WTC11 (cell line): ENCODE measurements around the gene COL17A1. TPM values are rescaled to one million over a fixed set of nuclear protein-coding genes. Genes with fewer than 3 reads are reported as not detected.

Source experiments
- ATAC-seq: fragments of 200-7000 bp; cut with Tn5 transposase; 2 replicates; pipeline ENCODE4 v1.10.0; 2021; ENCODE audit warnings: mild to moderate bottlenecking, moderate library complexity
- CTCF ChIA-PET: fragments of 300-600 bp; sonication (Branson Sonifier 250); formaldehyde crosslinking; loops from one replicate; lab custom pipeline; 2021; ENCODE audit warnings: antibody characterized with exemption; lab: Charles Lee
- POLR2A ChIA-PET: fragments of 350-600 bp; sonication (Branson Sonifier 250); formaldehyde crosslinking; loops from one replicate; lab custom pipeline; 2021; ENCODE audit warnings: antibody characterized with exemption; lab: Charles Lee
- DNase-seq: peaks from one replicate; pipeline ENCODE4 v3.0.0; 2021; ENCODE audit warnings: low spot score
- H3K27ac Mint-ChIP-seq: 2 replicates; pipeline ENCODE4 v1.8.0; 2021; ENCODE audit warnings: mixed read lengths
- H3K27me3 Mint-ChIP-seq: 2 replicates; pipeline ENCODE4 v1.8.0; 2021; ENCODE audit warnings: low read depth, mild to moderate bottlenecking, moderate library complexity, mixed read lengths
- H3K36me3 Mint-ChIP-seq: 2 replicates; pipeline ENCODE4 v1.8.0; 2021; ENCODE audit warnings: mixed read lengths
- H3K4me1 Mint-ChIP-seq: 2 replicates; pipeline ENCODE4 v1.8.0; 2022; ENCODE audit warnings: mixed read lengths
- H3K4me3 Mint-ChIP-seq: 2 replicates; pipeline ENCODE4 v1.8.0; 2021; ENCODE audit warnings: mild to moderate bottlenecking, moderate library complexity, mixed read lengths
- H3K9me3 Mint-ChIP-seq: 2 replicates; pipeline ENCODE4 v1.8.0; 2021; ENCODE audit warnings: mixed read lengths
- FOXP1 ChIP-seq: sonication (generic); formaldehyde crosslinking; IDR thresholded peaks from 2 replicates; pipeline ENCODE4 v1.8.0; 2022; ENCODE audit warnings: missing genetic modification reagents, mild to moderate bottlenecking, moderate library complexity, borderline replicate concordance
- MXD4 ChIP-seq: fragments of 250-450 bp; sonication (Bioruptor Pico); IDR thresholded peaks from 2 replicates; pipeline ENCODE4 v1.8.0; 2021; ENCODE audit warnings: mild to moderate bottlenecking, moderate library complexity, borderline replicate concordance
- RORB ChIP-seq: fragments of 250-450 bp; sonication (Bioruptor Pico); IDR thresholded peaks from 2 replicates; pipeline ENCODE4 v1.9.0; 2021; ENCODE audit warnings: mild to moderate bottlenecking
- SOX15 ChIP-seq: fragments of 250-450 bp; sonication (Bioruptor Pico); IDR thresholded peaks from 2 replicates; pipeline ENCODE4 v1.9.0; 2021; ENCODE audit warnings: mild to moderate bottlenecking
- TCF7 ChIP-seq: sonication (generic); formaldehyde crosslinking; IDR thresholded peaks from 2 replicates; pipeline ENCODE4 v1.8.0; 2022; ENCODE audit warnings: mild to moderate bottlenecking, low read depth, missing genetic modification reagents, moderate library complexity
- TEAD1 ChIP-seq: sonication (generic); formaldehyde crosslinking; IDR thresholded peaks from 2 replicates; pipeline ENCODE4 v1.8.0; 2022; ENCODE audit warnings: mild to moderate bottlenecking, missing genetic modification reagents
- ZNF138 ChIP-seq: sonication (generic); formaldehyde crosslinking; conservative IDR thresholded peaks from 2 replicates; pipeline ENCODE4 v1.8.1; 2022; ENCODE audit warnings: mild to moderate bottlenecking, moderate library complexity, missing genetic modification reagents
- ZNF423 ChIP-seq: fragments of 250-450 bp; sonication (Bioruptor Pico); IDR thresholded peaks from 2 replicates; pipeline ENCODE4 v2.1.2; 2022; ENCODE audit warnings: mild to moderate bottlenecking, moderate library complexity
- ZNF512 ChIP-seq: sonication (generic); formaldehyde crosslinking; IDR thresholded peaks from 2 replicates; pipeline ENCODE4 v1.8.1; 2022; ENCODE audit warnings: missing genetic modification reagents, borderline replicate concordance
- ZNF671 ChIP-seq: fragments of 250-450 bp; sonication (Bioruptor Pico); IDR thresholded peaks from 2 replicates; pipeline ENCODE4 v1.8.0; 2021; ENCODE audit warnings: mild to moderate bottlenecking
- ZSCAN18 ChIP-seq: fragments of 250-450 bp; sonication (Bioruptor Pico); IDR thresholded peaks from 2 replicates; pipeline ENCODE4 v2.1.2; 2022; ENCODE audit warnings: mild to moderate bottlenecking, moderate library complexity
- total RNA-seq: library from RNA; stranded (reverse); gene quantifications from 3 replicates; pipeline ENCODE4 v1.2.3, GENCODE V29; 2021
- TF ChIP-seq, protein P1 (sequence below): fragments of 200-600 bp; IDR thresholded peaks from 2 replicates; pipeline ENCODE4 v1.8.0; 2022; ENCODE audit warnings: antibody characterized with exemption
- TF ChIP-seq, protein P2 (sequence below): sonication (generic); formaldehyde crosslinking; IDR thresholded peaks from 2 replicates; pipeline ENCODE4 v1.8.0; 2023; ENCODE audit warnings: missing genetic modification reagents, mild to moderate bottlenecking, borderline replicate concordance
- TF ChIP-seq, protein P3 (sequence below): sonication (generic); formaldehyde crosslinking; IDR thresholded peaks from 2 replicates; pipeline ENCODE4 v1.8.0; 2022; ENCODE audit warnings: mild to moderate bottlenecking, missing genetic modification reagents

The COL17A1 gene
- total RNA-seq, 1 experiment from 2014 or later = 1.5 TPM

DNA sequence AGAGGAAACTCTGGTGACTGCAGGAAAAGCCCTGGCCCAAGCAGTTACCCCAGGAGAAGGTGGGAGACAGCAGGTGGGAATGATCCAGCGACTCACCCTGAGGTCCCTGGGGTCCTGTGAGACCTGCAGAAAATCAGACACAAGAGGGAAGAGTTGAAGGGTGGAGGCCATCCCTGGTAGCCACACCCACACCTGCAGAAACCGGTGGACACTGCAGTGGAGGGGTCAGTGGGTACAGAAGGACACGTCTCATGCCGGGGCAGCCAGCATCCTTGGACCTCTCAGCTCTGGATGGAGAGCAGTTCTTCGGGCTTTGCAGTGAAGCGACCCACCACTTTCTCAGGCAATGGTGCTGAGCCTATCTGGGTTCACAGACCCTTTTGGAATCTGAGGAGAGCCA, 39.0 kb downstream of the COL17A1 start:
- no peak overlapping the region for H3K27ac Mint-ChIP-seq
- no peaks in the 10 kb centered on the region for H3K9me3 Mint-ChIP-seq
- ChIA-PET CTCF (interaction anchor here (1.0 to 2.2 kb wide), 3 partner anchors 76 to 245 kb away, joined by 3 to 16 read pairs (median 10); partner anchors contain the start of genes GSTO1 and SFR1), POLR2A (no interaction called here)
- no peak for ATAC-seq
- no peak for DNase-seq
- peaks cover 3% of the 10 kb centered on the region; the same call in 1 of the 2 replicates for H3K27me3 Mint-ChIP-seq
- peaks cover 6% of the 10 kb centered on the region for H3K4me1 Mint-ChIP-seq
- H3K4me3 Mint-ChIP-seq = no peak overlapping the region
- no peaks in the 10 kb centered on the region for H3K36me3 Mint-ChIP-seq
- no peak for TF ChIP-seq ZNF512 (CRISPR knock-in tag)
- no peak for TF ChIP-seq MXD4 (CRISPR knock-in tag)
- no peak for TF ChIP-seq FOXP1 (CRISPR knock-in tag)
- no peak for TF ChIP-seq RORB (CRISPR knock-in tag)
- no peak for TF ChIP-seq TEAD1 (CRISPR knock-in tag)
- no peak for TF ChIP-seq TCF7 (CRISPR knock-in tag)
- no peak for TF ChIP-seq ZNF138 (CRISPR knock-in tag)

- peak; percentile 78 for DNase-seq
- TF ChIP-seq, protein P1, sequence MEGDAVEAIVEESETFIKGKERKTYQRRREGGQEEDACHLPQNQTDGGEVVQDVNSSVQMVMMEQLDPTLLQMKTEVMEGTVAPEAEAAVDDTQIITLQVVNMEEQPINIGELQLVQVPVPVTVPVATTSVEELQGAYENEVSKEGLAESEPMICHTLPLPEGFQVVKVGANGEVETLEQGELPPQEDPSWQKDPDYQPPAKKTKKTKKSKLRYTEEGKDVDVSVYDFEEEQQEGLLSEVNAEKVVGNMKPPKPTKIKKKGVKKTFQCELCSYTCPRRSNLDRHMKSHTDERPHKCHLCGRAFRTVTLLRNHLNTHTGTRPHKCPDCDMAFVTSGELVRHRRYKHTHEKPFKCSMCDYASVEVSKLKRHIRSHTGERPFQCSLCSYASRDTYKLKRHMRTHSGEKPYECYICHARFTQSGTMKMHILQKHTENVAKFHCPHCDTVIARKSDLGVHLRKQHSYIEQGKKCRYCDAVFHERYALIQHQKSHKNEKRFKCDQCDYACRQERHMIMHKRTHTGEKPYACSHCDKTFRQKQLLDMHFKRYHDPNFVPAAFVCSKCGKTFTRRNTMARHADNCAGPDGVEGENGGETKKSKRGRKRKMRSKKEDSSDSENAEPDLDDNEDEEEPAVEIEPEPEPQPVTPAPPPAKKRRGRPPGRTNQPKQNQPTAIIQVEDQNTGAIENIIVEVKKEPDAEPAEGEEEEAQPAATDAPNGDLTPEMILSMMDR = 0 out of 2 replicates have a peak, but pooled peaks have one; percentile 21
- TF ChIP-seq ZNF423 (CRISPR knock-in tag) = no peak
- TF ChIP-seq, protein P2, sequence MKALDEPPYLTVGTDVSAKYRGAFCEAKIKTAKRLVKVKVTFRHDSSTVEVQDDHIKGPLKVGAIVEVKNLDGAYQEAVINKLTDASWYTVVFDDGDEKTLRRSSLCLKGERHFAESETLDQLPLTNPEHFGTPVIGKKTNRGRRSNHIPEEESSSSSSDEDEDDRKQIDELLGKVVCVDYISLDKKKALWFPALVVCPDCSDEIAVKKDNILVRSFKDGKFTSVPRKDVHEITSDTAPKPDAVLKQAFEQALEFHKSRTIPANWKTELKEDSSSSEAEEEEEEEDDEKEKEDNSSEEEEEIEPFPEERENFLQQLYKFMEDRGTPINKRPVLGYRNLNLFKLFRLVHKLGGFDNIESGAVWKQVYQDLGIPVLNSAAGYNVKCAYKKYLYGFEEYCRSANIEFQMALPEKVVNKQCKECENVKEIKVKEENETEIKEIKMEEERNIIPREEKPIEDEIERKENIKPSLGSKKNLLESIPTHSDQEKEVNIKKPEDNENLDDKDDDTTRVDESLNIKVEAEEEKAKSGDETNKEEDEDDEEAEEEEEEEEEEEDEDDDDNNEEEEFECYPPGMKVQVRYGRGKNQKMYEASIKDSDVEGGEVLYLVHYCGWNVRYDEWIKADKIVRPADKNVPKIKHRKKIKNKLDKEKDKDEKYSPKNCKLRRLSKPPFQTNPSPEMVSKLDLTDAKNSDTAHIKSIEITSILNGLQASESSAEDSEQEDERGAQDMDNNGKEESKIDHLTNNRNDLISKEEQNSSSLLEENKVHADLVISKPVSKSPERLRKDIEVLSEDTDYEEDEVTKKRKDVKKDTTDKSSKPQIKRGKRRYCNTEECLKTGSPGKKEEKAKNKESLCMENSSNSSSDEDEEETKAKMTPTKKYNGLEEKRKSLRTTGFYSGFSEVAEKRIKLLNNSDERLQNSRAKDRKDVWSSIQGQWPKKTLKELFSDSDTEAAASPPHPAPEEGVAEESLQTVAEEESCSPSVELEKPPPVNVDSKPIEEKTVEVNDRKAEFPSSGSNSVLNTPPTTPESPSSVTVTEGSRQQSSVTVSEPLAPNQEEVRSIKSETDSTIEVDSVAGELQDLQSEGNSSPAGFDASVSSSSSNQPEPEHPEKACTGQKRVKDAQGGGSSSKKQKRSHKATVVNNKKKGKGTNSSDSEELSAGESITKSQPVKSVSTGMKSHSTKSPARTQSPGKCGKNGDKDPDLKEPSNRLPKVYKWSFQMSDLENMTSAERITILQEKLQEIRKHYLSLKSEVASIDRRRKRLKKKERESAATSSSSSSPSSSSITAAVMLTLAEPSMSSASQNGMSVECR (CRISPR knock-in tag) = no peak
- ChIA-PET POLR2A (interaction anchor here (1.3 kb wide), 1 partner anchor 76 kb away, joined by 5 read pairs; the partner anchor contains the start of gene SFR1), CTCF (interaction anchor here (0.6 to 2.2 kb wide), 13 partner anchors 11 to 577 kb away, joined by 3 to 16 read pairs (median 4); partner anchors contain the start of genes GSTO1 and SFR1)
- Mint-ChIP-seq H3K36me3 (no peaks in the 10 kb centered on the region), H3K27me3 (peaks cover 3% of the 10 kb centered on the region; the same call in 1 of the 2 replicates), H3K27ac (no peak overlapping the region), H3K4me3 (no peak overlapping the region), H3K9me3 (no peaks in the 10 kb centered on the region), H3K4me1 (peaks cover 6% of the 10 kb centered on the region)
- ATAC-seq = peak; percentile 99
Measured at GRCh38 chr10:104045151-104046089, 40.3 kb downstream of the COL17A1 start.

DNA sequence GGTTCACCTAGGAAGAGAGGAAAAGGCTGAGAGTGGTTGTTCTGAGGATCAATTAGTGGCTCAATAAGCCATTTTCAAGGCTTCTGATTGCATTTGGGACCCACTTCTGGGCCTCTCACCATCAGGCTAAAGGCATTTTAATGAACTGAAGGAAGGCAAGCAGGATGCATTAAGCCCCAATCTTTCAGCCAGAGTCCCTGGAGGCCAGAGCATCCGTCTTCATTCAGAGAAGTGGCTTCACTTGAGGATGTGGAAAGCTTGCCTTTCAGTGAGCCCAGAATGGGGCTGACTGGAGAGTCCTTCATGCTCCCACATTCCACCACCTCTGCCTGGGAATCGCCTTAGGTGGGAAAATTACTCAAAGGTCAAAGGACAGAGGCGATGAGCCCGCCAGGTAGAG, 41.8 kb downstream of the COL17A1 start:
- DNase-seq = no peak
- no peak overlapping the region for H3K27ac Mint-ChIP-seq
- TF ChIP-seq ZNF671 (CRISPR knock-in tag) (no peak), ZSCAN18 (CRISPR knock-in tag) (no peak), SOX15 (no peak)
- TF ChIP-seq, protein P3, sequence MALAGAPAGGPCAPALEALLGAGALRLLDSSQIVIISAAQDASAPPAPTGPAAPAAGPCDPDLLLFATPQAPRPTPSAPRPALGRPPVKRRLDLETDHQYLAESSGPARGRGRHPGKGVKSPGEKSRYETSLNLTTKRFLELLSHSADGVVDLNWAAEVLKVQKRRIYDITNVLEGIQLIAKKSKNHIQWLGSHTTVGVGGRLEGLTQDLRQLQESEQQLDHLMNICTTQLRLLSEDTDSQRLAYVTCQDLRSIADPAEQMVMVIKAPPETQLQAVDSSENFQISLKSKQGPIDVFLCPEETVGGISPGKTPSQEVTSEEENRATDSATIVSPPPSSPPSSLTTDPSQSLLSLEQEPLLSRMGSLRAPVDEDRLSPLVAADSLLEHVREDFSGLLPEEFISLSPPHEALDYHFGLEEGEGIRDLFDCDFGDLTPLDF (CRISPR knock-in tag) = no peak
- TF ChIP-seq, protein P2 (CRISPR knock-in tag) = no peak

More for the DNA sequence above, 41.8 kb downstream of the COL17A1 start:
- ChIA-PET POLR2A (no interaction called here), CTCF (no interaction called here)
- peaks cover 3% of the 10 kb centered on the region for H3K27me3 Mint-ChIP-seq
- no peak for ATAC-seq
- H3K9me3 Mint-ChIP-seq = no peaks in the 10 kb centered on the region
- no peaks in the 10 kb centered on the region for H3K36me3 Mint-ChIP-seq
- H3K4me1 Mint-ChIP-seq = peaks cover 6% of the 10 kb centered on the region
- no peak overlapping the region for H3K4me3 Mint-ChIP-seq
